ENCODE measurements around the gene NCS1. TPM values are rescaled to one million over a fixed set of nuclear protein-coding genes. Genes with fewer than 3 reads are reported as not detected.

The NCS1 gene
- total and polyA plus RNA-seq, 9 of the 15 experiments (the other 6 are each of a cell fraction or from before 2014, with no cell fraction given): 0.28 to 27.0 (median 9.6) TPM

GRCh38 chr9:130150779-130151382 is 21.3 kb upstream of the NCS1 start (continued):
- TF ChIP-seq RBM15 (IDR thresholded peaks at IDR 0.05; ENCODE audit: insufficient read depth, low read length): no peak
- no peak for TF ChIP-seq ZNF75A (CRISPR knock-in tag; IDR thresholded peaks at IDR 0.05)
- TF ChIP-seq ZNF785 (CRISPR knock-in tag; IDR thresholded peaks at IDR 0.05): 0 out of 2 replicates have a peak, but pooled peaks have one; percentile 54
- peak; percentile 86; the same call in 1 of the 2 replicates for TF ChIP-seq ZNF76 (CRISPR knock-in tag; IDR thresholded peaks at IDR 0.05; ENCODE audit: borderline replicate concordance)
- TF ChIP-seq, protein P1, sequence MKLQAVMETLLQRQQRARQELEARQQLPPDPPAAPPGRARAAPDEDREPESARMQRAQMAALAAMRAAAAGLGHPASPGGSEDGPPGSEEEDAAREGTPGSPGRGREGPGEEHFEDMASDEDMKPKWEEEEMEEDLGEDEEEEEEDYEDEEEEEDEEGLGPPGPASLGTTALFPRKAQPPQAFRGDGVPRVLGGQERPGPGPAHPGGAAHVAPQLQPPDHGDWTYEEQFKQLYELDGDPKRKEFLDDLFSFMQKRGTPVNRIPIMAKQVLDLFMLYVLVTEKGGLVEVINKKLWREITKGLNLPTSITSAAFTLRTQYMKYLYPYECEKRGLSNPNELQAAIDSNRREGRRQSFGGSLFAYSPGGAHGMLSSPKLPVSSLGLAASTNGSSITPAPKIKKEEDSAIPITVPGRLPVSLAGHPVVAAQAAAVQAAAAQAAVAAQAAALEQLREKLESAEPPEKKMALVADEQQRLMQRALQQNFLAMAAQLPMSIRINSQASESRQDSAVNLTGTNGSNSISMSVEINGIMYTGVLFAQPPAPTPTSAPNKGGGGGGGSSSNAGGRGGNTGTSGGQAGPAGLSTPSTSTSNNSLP (IDR thresholded peaks at IDR 0.05; ENCODE audit: borderline replicate concordance, low read depth, low read length): no peak
- peak; percentile 87 for TF ChIP-seq MTF1 (CRISPR knock-in tag; IDR thresholded peaks at IDR 0.05; ENCODE audit: borderline replicate concordance)
- no peak for TF ChIP-seq RBM34 (IDR thresholded peaks at IDR 0.05; ENCODE audit: borderline replicate concordance, insufficient read depth, low read length)
- 0 out of 2 replicates have a peak, but pooled peaks have one; percentile 63 for TF ChIP-seq ZNF717 (CRISPR knock-in tag; IDR thresholded peaks at IDR 0.05)
- TF ChIP-seq RAD51 (IDR thresholded peaks at IDR 0.05; ENCODE audit: borderline replicate concordance, low read depth): no peak
- TF ChIP-seq SMAD1 (IDR thresholded peaks at IDR 0.05; ENCODE audit: low read depth, low read length, partially characterized antibody): no peak
- TF ChIP-seq U2AF1 (optimal IDR thresholded peaks at IDR 0.05; ENCODE audit: low read depth, low read length): no peak
- TF ChIP-seq TRIM24 (IDR thresholded peaks at IDR 0.05): peak; percentile 57 to 61; a peak in 3 of 4 replicates
- peak; percentile 53; the same call in 1 of the 2 replicates for TF ChIP-seq ATF7 (IDR thresholded peaks at IDR 0.05)
- TF ChIP-seq, protein P2, sequence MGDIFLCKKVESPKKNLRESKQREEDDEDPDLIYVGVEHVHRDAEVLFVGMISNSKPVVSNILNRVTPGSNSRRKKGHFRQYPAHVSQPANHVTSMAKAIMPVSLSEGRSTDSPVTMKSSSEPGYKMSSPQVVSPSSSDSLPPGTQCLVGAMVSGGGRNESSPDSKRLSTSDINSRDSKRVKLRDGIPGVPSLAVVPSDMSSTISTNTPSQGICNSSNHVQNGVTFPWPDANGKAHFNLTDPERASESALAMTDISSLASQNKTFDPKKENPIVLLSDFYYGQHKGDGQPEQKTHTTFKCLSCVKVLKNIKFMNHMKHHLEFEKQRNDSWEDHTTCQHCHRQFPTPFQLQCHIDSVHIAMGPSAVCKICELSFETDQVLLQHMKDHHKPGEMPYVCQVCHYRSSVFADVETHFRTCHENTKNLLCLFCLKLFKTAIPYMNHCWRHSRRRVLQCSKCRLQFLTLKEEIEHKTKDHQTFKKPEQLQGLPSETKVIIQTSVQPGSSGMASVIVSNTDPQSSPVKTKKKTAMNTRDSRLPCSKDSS (IDR thresholded peaks at IDR 0.05; ENCODE audit: low read depth, partially characterized antibody): no peak
- peak; percentile 97 for TF ChIP-seq ZNF197 (CRISPR knock-in tag; IDR thresholded peaks at IDR 0.05; ENCODE audit: low read depth)
- peak; percentile 83 for TF ChIP-seq JUND (IDR thresholded peaks at IDR 0.05; ENCODE audit: borderline replicate concordance, low read depth, low read length)
- TF ChIP-seq JUND (tag; IDR thresholded peaks at IDR 0.05; ENCODE audit: borderline replicate concordance, low read depth, low read length): peak; percentile 74; the same call in 2 of the 3 replicates
- no peak for TF ChIP-seq CCAR2 (IDR thresholded peaks at IDR 0.05; ENCODE audit: low read depth, low read length)
- TF ChIP-seq TOE1 (IDR thresholded peaks at IDR 0.05; ENCODE audit: borderline replicate concordance): no peak
- TF ChIP-seq TOE1 (CRISPR knock-in tag; IDR thresholded peaks at IDR 0.05; ENCODE audit: borderline replicate concordance, low read depth): no peak
- peak; percentile 92 for TF ChIP-seq DIDO1 (tag; IDR thresholded peaks at IDR 0.05; ENCODE audit: low read depth)
- TF ChIP-seq HLTF (IDR thresholded peaks at IDR 0.05): no peak
- TF ChIP-seq FIP1L1 (IDR thresholded peaks at IDR 0.05; ENCODE audit: low read depth, low read length, poor library complexity, severe bottlenecking): no peak
- TF ChIP-seq, protein P3, sequence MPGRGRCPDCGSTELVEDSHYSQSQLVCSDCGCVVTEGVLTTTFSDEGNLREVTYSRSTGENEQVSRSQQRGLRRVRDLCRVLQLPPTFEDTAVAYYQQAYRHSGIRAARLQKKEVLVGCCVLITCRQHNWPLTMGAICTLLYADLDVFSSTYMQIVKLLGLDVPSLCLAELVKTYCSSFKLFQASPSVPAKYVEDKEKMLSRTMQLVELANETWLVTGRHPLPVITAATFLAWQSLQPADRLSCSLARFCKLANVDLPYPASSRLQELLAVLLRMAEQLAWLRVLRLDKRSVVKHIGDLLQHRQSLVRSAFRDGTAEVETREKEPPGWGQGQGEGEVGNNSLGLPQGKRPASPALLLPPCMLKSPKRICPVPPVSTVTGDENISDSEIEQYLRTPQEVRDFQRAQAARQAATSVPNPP (IDR thresholded peaks at IDR 0.05; ENCODE audit: borderline replicate concordance, insufficient read depth, insufficient read length): no peak
- no peak for TF ChIP-seq ETV6 (IDR thresholded peaks at IDR 0.05; ENCODE audit: borderline replicate concordance in 1 of 2, low read depth in 2 of 2, low read length in 1 of 2)
- no peak for TF ChIP-seq ETV6 (CRISPR knock-in tag; IDR thresholded peaks at IDR 0.05; ENCODE audit: borderline replicate concordance)

Measured in K562 (cell line).